ENCODE results near the gene LYPD6B. TPM values are rescaled to one million over a fixed set of nuclear protein-coding genes. Genes with fewer than 3 reads are reported as not detected.

Gene LYPD6B
- polyA plus RNA-seq, 1 of the 3 experiments (the other 2 are of a cell fraction), result 18.2 TPM

DNA sequence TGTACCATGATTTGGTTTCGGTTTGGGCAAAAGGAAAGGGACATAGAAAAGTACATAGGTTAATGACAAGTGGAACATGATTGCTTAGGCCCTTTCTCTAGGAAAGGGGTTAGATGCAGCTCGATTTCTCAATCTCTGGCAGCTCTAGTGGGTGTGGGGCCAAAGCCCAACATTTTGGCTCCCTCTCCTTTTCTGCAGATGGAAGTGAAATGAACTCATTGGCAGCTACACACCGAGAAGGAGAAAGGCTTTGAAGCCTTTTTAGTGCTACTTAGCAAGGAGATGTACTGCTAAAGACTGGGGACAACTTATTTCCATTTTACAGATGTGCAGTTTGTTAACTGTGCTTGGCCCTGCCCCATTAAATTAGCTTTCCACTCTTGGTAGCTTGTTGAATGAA, 93.8 kb downstream of the LYPD6B start:
- H3K9me2 ChIP-seq, result no peaks in the 10 kb centered on the region
- no peak overlapping the region for H3K9ac ChIP-seq
- no peak overlapping the region for H3K4me3 ChIP-seq (ENCODE audit: low read depth in 2 of 2, low read length in 1 of 2)
- H3K36me3 ChIP-seq (replicated peaks in 1 of 2; ENCODE audit: control insufficient read depth in 1 of 2, insufficient read depth in 2 of 2, low read length in 1 of 2), result no peaks in the 10 kb centered on the region
- 0 out of 4 replicates have a peak, but pooled peaks cover 0 to 2% of the 10 kb centered on the region in 2 experiments for H3K4me1 ChIP-seq (ENCODE audit: control insufficient read depth in 1 of 2, insufficient read depth in 2 of 2, low read depth in 1 of 2, low read length in 1 of 2)
- H3F3A ChIP-seq (replicated peaks; ENCODE audit: insufficient read depth), result no peaks in the 10 kb centered on the region
- TF ChIP-seq TEAD4 (IDR thresholded peaks at IDR 0.05; ENCODE audit: borderline replicate concordance, insufficient read depth) (no peak), NFIC (IDR thresholded peaks at IDR 0.05; ENCODE audit: borderline replicate concordance) (no peak), RFX5 (IDR thresholded peaks at IDR 0.05; ENCODE audit: low read length) (no peak), FOXM1 (IDR thresholded peaks at IDR 0.05; ENCODE audit: low read depth) (no peak)
- no peak overlapping the region for H3K27ac ChIP-seq (ENCODE audit: low read depth in 2 of 2, low read length in 1 of 2)
- H3K4me2 ChIP-seq, result no peak overlapping the region
- WGBS (ENCODE audit: low lambda C conversion rate), result 42% methylated on average over 3 of the region's 3 CpGs
- H3K9me3 ChIP-seq, result no peaks in the 10 kb centered on the region
- H3K79me2 ChIP-seq (ENCODE audit: insufficient read depth), result no peaks in the 10 kb centered on the region
- H4K20me1 ChIP-seq (ENCODE audit: insufficient read depth), result no peaks in the 10 kb centered on the region
- H3K27me3 ChIP-seq (ENCODE audit: insufficient read depth), result no peaks in the 10 kb centered on the region
- ChIA-PET CTCF (interaction anchor here (1.0 kb wide), 1 partner anchor 41 kb away, joined by 3 read pairs; no protein-coding TSS in a partner anchor), POLR2A (no interaction called here)
- DNase-seq, result no peak
- no peak overlapping the region for H2AFZ ChIP-seq (ENCODE audit: low read depth)

- H3K27ac ChIP-seq (ENCODE audit: low read depth in 2 of 2, low read length in 1 of 2), result no peak overlapping the region
- H3K4me3 ChIP-seq (ENCODE audit: low read depth in 2 of 2, low read length in 1 of 2), result no peak overlapping the region
- no peaks in the 10 kb centered on the region for H3K9me3 ChIP-seq
- no peaks in the 10 kb centered on the region for H3K79me2 ChIP-seq (ENCODE audit: insufficient read depth)
- no peak overlapping the region for H3K9ac ChIP-seq
- H3K4me1 ChIP-seq (ENCODE audit: control insufficient read depth in 1 of 2, insufficient read depth in 2 of 2, low read depth in 1 of 2, low read length in 1 of 2), result 0 out of 4 replicates have a peak, but pooled peaks cover 0 to 2% of the 10 kb centered on the region in 2 experiments
- H3K4me2 ChIP-seq, result no peak overlapping the region
- H4K20me1 ChIP-seq (ENCODE audit: insufficient read depth), result no peaks in the 10 kb centered on the region
- no peak overlapping the region for H2AFZ ChIP-seq (ENCODE audit: low read depth)
- H3K36me3 ChIP-seq (replicated peaks in 1 of 2; ENCODE audit: control insufficient read depth in 1 of 2, insufficient read depth in 2 of 2, low read length in 1 of 2), result no peaks in the 10 kb centered on the region
- no peaks in the 10 kb centered on the region for H3K27me3 ChIP-seq (ENCODE audit: insufficient read depth)
- H3F3A ChIP-seq (replicated peaks; ENCODE audit: insufficient read depth), result no peaks in the 10 kb centered on the region
- 95% methylated on average over 1 of the region's 1 CpG for WGBS (ENCODE audit: low lambda C conversion rate)
- POLR2A ChIA-PET, result no interaction called here
- CTCF ChIA-PET, result no interaction called here
- H3K9me2 ChIP-seq, result no peaks in the 10 kb centered on the region
- no peak for TF ChIP-seq FOSL2 (IDR thresholded peaks at IDR 0.05; ENCODE audit: borderline replicate concordance, low read depth)
- no peak for TF ChIP-seq SMC3 (IDR thresholded peaks at IDR 0.05; ENCODE audit: low read depth, low read length)
- TF ChIP-seq MEF2A (IDR thresholded peaks at IDR 0.05; ENCODE audit: borderline replicate concordance, low read depth), result no peak
- TF ChIP-seq SIN3A (IDR thresholded peaks at IDR 0.05; ENCODE audit: borderline replicate concordance, low read depth, low read length), result no peak
- no peak for TF ChIP-seq EP300 (IDR thresholded peaks at IDR 0.05; ENCODE audit: borderline replicate concordance in 1 of 2, low read depth in 1 of 2, low read length in 1 of 2)
- no peak for TF ChIP-seq FOXJ3 (CRISPR knock-in tag; IDR thresholded peaks at IDR 0.05)
- no peak for TF ChIP-seq USF1 (IDR thresholded peaks at IDR 0.05; ENCODE audit: borderline replicate concordance, low read depth)
- TF ChIP-seq CTCF (IDR thresholded peaks at IDR 0.05), result no peak
- no peak for DNase-seq
Measured at GRCh38 chr2:149132901-149133300, 94.4 kb downstream of the LYPD6B start.

Data from SK-N-SH (cell line).